Measurements from ENCODE around the gene PPFIBP1. TPM values are rescaled to one million over a fixed set of nuclear protein-coding genes. Genes with fewer than 3 reads are reported as not detected.

Gene PPFIBP1
- total and polyA plus RNA-seq, 10 donors: 3.7 to 182 (median 92.4) TPM

DNA sequence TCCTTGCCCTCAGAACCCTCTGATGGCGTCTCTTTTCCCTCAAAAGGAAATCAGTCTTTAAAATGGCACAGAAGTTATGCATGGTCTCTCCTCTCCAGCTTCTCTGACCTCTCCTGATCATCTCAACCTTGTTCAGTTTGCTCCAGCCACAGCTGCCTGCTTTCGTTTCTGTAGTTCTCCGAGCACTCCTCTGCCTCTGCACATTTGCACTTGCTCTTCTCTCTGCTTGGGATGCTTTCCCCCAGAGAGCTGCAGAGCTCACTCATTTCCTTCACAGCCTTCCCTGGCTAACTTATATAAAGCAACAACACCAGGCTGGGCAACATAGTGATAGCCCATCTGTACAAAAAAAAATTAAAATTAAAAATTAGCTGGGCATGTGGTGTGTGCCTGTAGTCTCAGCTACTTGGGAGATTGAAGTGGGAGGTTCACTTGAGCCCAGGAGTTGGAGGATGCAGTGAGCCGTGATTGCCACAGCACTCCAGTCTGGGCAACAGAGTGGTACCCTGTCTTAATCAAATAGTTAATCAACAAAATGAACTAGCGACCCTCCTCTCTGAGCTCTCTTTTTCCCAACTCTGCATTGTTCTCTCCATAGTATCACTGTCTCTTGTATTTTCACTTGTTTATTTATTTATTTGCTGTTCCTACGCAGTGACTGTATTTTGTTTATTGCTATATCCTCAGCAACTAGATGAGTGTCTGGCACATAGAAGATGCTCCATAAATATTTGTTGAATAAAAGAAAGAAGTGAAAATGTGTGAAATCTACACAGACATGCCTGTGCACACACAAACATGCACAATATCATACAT, 37.7 kb downstream of the PPFIBP1 start:
- no peaks in the 10 kb centered on the region for H3K9me3 ChIP-seq
- H3K4me3 ChIP-seq: no peak overlapping the region
- intact Hi-C loops (cut with DNase I; ENCODE audit: low total_unique reads): no loop called here
- no peak for DNase-seq
- H3K27ac ChIP-seq: peak overlapping the region in 4 of 8 donors; percentile 11 to 31 (median 27)
- H3K4me1 ChIP-seq: peaks cover 0 to 40% (median 9%) of the 10 kb centered on the region in 6 donors
- 51 to 61% (median 53%) methylated on average over 6 of the region's 6 CpGs for WGBS, 5 donors
- no peaks in the 10 kb centered on the region for H3K27me3 ChIP-seq (replicated peaks in 1 of 7)
- H3K36me3 ChIP-seq: no peaks in the 10 kb centered on the region
- no peak for TF ChIP-seq POLR2A (IDR thresholded peaks at IDR 0.05)
- no peak for TF ChIP-seq CTCF (IDR thresholded peaks at IDR 0.05 in 8 of 11, conservative IDR thresholded peaks at IDR 0.05 in 3 of 11)
- no peak for TF ChIP-seq POLR2AphosphoS5 (IDR thresholded peaks at IDR 0.05)

DNA sequence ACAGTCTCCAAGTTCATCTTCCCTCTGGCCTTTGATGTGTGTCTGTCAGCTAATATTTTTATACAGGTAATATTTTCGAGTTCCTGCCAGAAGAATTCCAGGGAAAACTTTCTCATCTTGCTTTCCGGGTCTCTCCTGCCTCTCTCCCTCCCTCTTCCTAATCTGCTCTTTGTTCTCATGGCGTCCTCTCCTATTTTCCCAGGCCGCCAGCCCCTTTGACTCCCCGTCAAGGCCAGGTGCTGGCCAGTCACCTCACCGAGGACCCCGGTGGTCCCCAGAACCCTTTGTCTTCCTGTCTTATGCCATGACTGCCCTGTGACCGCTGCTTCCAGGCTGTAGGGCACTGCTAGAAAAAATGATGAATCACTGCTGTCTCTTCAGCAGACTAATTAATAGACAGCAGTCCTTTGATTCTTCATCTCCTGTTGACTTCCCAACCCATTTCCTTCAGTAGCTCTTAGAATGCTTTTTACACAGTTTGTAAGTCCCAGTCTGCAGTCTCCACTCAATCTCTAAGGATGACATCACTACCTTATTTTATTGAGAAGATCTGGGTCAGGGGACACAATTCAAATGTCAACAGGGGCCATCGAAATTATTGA, 40.7 kb downstream of the PPFIBP1 start:
- peaks cover 0 to 26% (median 6%) of the 10 kb centered on the region in 6 donors for H3K4me1 ChIP-seq
- intact Hi-C loops (cut with DNase I; ENCODE audit: low total_unique reads): no loop called here
- no peaks in the 10 kb centered on the region for H3K27me3 ChIP-seq (replicated peaks in 1 of 7)
- H3K4me3 ChIP-seq: no peak overlapping the region
- WGBS, 5 donors: 48 to 73% (median 63%) methylated on average over 9 of the region's 9 CpGs
- no peaks in the 10 kb centered on the region for H3K9me3 ChIP-seq
- peak overlapping the region in 4 of 8 donors; percentile 28 to 43 (median 38) for H3K27ac ChIP-seq
- TF ChIP-seq POLR2AphosphoS5 (IDR thresholded peaks at IDR 0.05) (peak in 1 of 3 donors; percentile 13), CTCF (IDR thresholded peaks at IDR 0.05 in 8 of 11, conservative IDR thresholded peaks at IDR 0.05 in 3 of 11) (no peak)
- DNase-seq: no peak
- no peaks in the 10 kb centered on the region for H3K36me3 ChIP-seq

GRCh38 chr12:27566159-27566558, 42.2 kb downstream of the PPFIBP1 start:
- H3K4me3 ChIP-seq: no peak overlapping the region
- intact Hi-C loops (cut with DNase I; ENCODE audit: low total_unique reads): no loop called here
- no peak overlapping the region for H3K27ac ChIP-seq
- WGBS, 5 donors: 86 to 97% (median 89%) methylated on average over 2 of the region's 2 CpGs
- no peaks in the 10 kb centered on the region for H3K36me3 ChIP-seq
- no peaks in the 10 kb centered on the region for H3K9me3 ChIP-seq
- H3K27me3 ChIP-seq (replicated peaks in 1 of 7): no peaks in the 10 kb centered on the region
- peaks cover 0 to 26% (median 5%) of the 10 kb centered on the region in 6 donors for H3K4me1 ChIP-seq
- no peak for DNase-seq
- TF ChIP-seq POLR2AphosphoS5 (IDR thresholded peaks at IDR 0.05) (no peak), POLR2A (IDR thresholded peaks at IDR 0.05) (no peak), CTCF (IDR thresholded peaks at IDR 0.05 in 8 of 11, conservative IDR thresholded peaks at IDR 0.05 in 3 of 11) (no peak)

DNA sequence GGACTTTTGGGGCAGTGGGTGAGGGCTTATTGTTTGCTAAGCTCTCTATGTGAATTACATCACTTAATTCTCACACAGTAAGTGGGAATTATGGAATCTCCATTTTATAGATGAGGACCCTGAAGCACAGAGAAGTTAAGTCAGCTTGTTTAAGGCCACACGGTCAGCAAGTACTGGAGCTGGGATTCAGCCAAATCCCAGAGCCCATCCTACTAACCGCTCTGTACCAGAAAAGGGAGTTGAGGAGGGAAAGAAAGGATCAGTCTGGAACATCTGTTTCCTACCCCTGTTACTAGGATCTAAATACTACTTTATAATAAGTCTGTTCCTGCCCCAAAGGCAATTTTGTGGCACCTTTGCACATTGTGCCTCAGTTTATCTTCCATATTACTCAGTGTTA, 42.6 kb downstream of the PPFIBP1 start:
- Histone ChIP-seq H3K27ac (no peak overlapping the region), H3K9me3 (no peaks in the 10 kb centered on the region), H3K4me1 (peaks cover 0 to 22% (median 3%) of the 10 kb centered on the region in 6 donors), H3K27me3 (replicated peaks in 1 of 7) (no peaks in the 10 kb centered on the region), H3K4me3 (no peak overlapping the region), H3K36me3 (no peaks in the 10 kb centered on the region)
- intact Hi-C loops (cut with DNase I; ENCODE audit: low total_unique reads): no loop called here
- TF ChIP-seq CTCF (IDR thresholded peaks at IDR 0.05 in 8 of 11, conservative IDR thresholded peaks at IDR 0.05 in 3 of 11) (no peak), POLR2A (IDR thresholded peaks at IDR 0.05) (no peak), POLR2AphosphoS5 (IDR thresholded peaks at IDR 0.05) (no peak)
- no peak for DNase-seq
- 85 to 95% (median 89%) methylated on average over 2 of the region's 2 CpGs for WGBS, 5 donors
